WTC11 (cell line): ENCODE results near the gene TBC1D17. TPM values are rescaled to one million over a fixed set of nuclear protein-coding genes. Genes with fewer than 3 reads are reported as not detected.
A peak's percentile ranks its signal among the peaks of the same experiment; 100 is the strongest.

Experiments used
- ATAC-seq: fragments of 200-7000 bp; cut with Tn5 transposase; 2 replicates; pipeline ENCODE4 v1.10.0; 2021; ENCODE audit warnings: mild to moderate bottlenecking, moderate library complexity
- CTCF ChIA-PET: fragments of 300-600 bp; sonication (Branson Sonifier 250); formaldehyde crosslinking; loops from one replicate; lab custom pipeline; 2021; ENCODE audit warnings: antibody characterized with exemption; lab: Charles Lee
- POLR2A ChIA-PET: fragments of 350-600 bp; sonication (Branson Sonifier 250); formaldehyde crosslinking; loops from one replicate; lab custom pipeline; 2021; ENCODE audit warnings: antibody characterized with exemption; lab: Charles Lee
- DNase-seq: peaks from one replicate; pipeline ENCODE4 v3.0.0; 2021; ENCODE audit warnings: low spot score
- H3K27ac Mint-ChIP-seq: 2 replicates; pipeline ENCODE4 v1.8.0; 2021; ENCODE audit warnings: mixed read lengths
- H3K27me3 Mint-ChIP-seq: 2 replicates; pipeline ENCODE4 v1.8.0; 2021; ENCODE audit warnings: low read depth, mild to moderate bottlenecking, moderate library complexity, mixed read lengths
- H3K36me3 Mint-ChIP-seq: 2 replicates; pipeline ENCODE4 v1.8.0; 2021; ENCODE audit warnings: mixed read lengths
- H3K4me1 Mint-ChIP-seq: 2 replicates; pipeline ENCODE4 v1.8.0; 2022; ENCODE audit warnings: mixed read lengths
- H3K4me3 Mint-ChIP-seq: 2 replicates; pipeline ENCODE4 v1.8.0; 2021; ENCODE audit warnings: mild to moderate bottlenecking, moderate library complexity, mixed read lengths
- H3K9me3 Mint-ChIP-seq: 2 replicates; pipeline ENCODE4 v1.8.0; 2021; ENCODE audit warnings: mixed read lengths
- CBFB ChIP-seq: sonication (generic); formaldehyde crosslinking; IDR thresholded peaks from 2 replicates; pipeline ENCODE4 v1.8.1; 2022; ENCODE audit warnings: mild to moderate bottlenecking, low read depth, missing genetic modification reagents
- CREB1 ChIP-seq: sonication (generic); formaldehyde crosslinking; IDR thresholded peaks from 2 replicates; pipeline ENCODE4 v1.8.0; 2023; ENCODE audit warnings: mild to moderate bottlenecking, missing genetic modification reagents
- E2F5 ChIP-seq: sonication (generic); formaldehyde crosslinking; IDR thresholded peaks from 2 replicates; pipeline ENCODE4 v1.8.1; 2022; ENCODE audit warnings: mild to moderate bottlenecking, moderate library complexity, missing genetic modification reagents
- EMX1 ChIP-seq: fragments of 250-450 bp; sonication (Bioruptor Pico); IDR thresholded peaks from 2 replicates; pipeline ENCODE4 v1.8.0; 2021; ENCODE audit warnings: mild to moderate bottlenecking
- ESRRA ChIP-seq: sonication (generic); formaldehyde crosslinking; IDR thresholded peaks from 2 replicates; pipeline ENCODE4 v1.8.1; 2022; ENCODE audit warnings: mild to moderate bottlenecking, missing genetic modification reagents, borderline replicate concordance
- FOXP4 ChIP-seq: sonication (generic); formaldehyde crosslinking; IDR thresholded peaks from 2 replicates; pipeline ENCODE4 v1.8.0; 2022; ENCODE audit warnings: mild to moderate bottlenecking, missing genetic modification reagents
- GTF2I ChIP-seq: fragments of 250-450 bp; sonication (Bioruptor Pico); conservative IDR thresholded peaks from 2 replicates; pipeline ENCODE4 v1.4.0; 2021; ENCODE audit warnings: mild to moderate bottlenecking
- JAZF1 ChIP-seq: fragments of 250-450 bp; sonication (Bioruptor Pico); IDR thresholded peaks from 2 replicates; pipeline ENCODE4 v1.9.0; 2021; ENCODE audit warnings: moderate library complexity, mild to moderate bottlenecking, inconsistent platforms
- JUN ChIP-seq: sonication (generic); formaldehyde crosslinking; IDR thresholded peaks from 2 replicates; pipeline ENCODE4 v1.8.0; 2023; ENCODE audit warnings: mild to moderate bottlenecking, missing genetic modification reagents
- MXD4 ChIP-seq: fragments of 250-450 bp; sonication (Bioruptor Pico); IDR thresholded peaks from 2 replicates; pipeline ENCODE4 v1.8.0; 2021; ENCODE audit warnings: mild to moderate bottlenecking, moderate library complexity, borderline replicate concordance
- NFATC4 ChIP-seq: fragments of 250-450 bp; sonication (Bioruptor Pico); IDR thresholded peaks from 2 replicates; pipeline ENCODE4 v1.9.0; 2021; ENCODE audit warnings: mild to moderate bottlenecking
- NFYB ChIP-seq: sonication (generic); formaldehyde crosslinking; conservative IDR thresholded peaks from 2 replicates; pipeline ENCODE4 v1.8.0; 2022; ENCODE audit warnings: low read depth, missing genetic modification reagents
- PRRX2 ChIP-seq: fragments of 250-450 bp; sonication (Bioruptor Pico); IDR thresholded peaks from 2 replicates; pipeline ENCODE4 v1.8.0; 2021; ENCODE audit warnings: mild to moderate bottlenecking
- TP53 ChIP-seq: sonication (generic); formaldehyde crosslinking; IDR thresholded peaks from 2 replicates; pipeline ENCODE4 v1.8.1; 2023; ENCODE audit warnings: mild to moderate bottlenecking, missing genetic modification reagents
- USF2 ChIP-seq: sonication (generic); formaldehyde crosslinking; IDR thresholded peaks from 2 replicates; pipeline ENCODE4 v1.8.1; 2023; ENCODE audit warnings: mild to moderate bottlenecking, missing genetic modification reagents, moderate library complexity
- ZBTB43 ChIP-seq: sonication (generic); formaldehyde crosslinking; IDR thresholded peaks from 2 replicates; pipeline ENCODE4 v1.8.1; 2023; ENCODE audit warnings: mild to moderate bottlenecking, missing genetic modification reagents
- ZMAT4 ChIP-seq: fragments of 250-450 bp; sonication (Bioruptor Pico); IDR thresholded peaks from 2 replicates; pipeline ENCODE4 v1.9.0; 2021; ENCODE audit warnings: mild to moderate bottlenecking
- ZNF219 ChIP-seq: sonication (generic); formaldehyde crosslinking; IDR thresholded peaks from 2 replicates; pipeline ENCODE4 v1.8.0; 2023; ENCODE audit warnings: missing genetic modification reagents, mild to moderate bottlenecking, borderline replicate concordance
- ZNF317 ChIP-seq: sonication (generic); formaldehyde crosslinking; IDR thresholded peaks from 2 replicates; pipeline ENCODE4 v1.8.1; 2023; ENCODE audit warnings: low read depth, mild to moderate bottlenecking, moderate library complexity, missing genetic modification reagents, borderline replicate concordance
- ZNF416 ChIP-seq: fragments of 250-450 bp; sonication (Bioruptor Pico); IDR thresholded peaks from 2 replicates; pipeline ENCODE4 v1.9.0; 2021; ENCODE audit warnings: mild to moderate bottlenecking, inconsistent platforms
- ZSCAN18 ChIP-seq: fragments of 250-450 bp; sonication (Bioruptor Pico); IDR thresholded peaks from 2 replicates; pipeline ENCODE4 v2.1.2; 2022; ENCODE audit warnings: mild to moderate bottlenecking, moderate library complexity
- total RNA-seq: library from RNA; stranded (reverse); gene quantifications from 3 replicates; pipeline ENCODE4 v1.2.3, GENCODE V29; 2021

Gene TBC1D17
- total RNA-seq, 1 experiment from 2014 or later: 52.8 TPM

- ChIA-PET CTCF (interaction anchor here (0.6 to 1.8 kb wide), 3 partner anchors 11 to 460 kb away, joined by 3 to 5 read pairs (median 5); no protein-coding TSS in a partner anchor), POLR2A (no interaction called here)
- Mint-ChIP-seq H3K9me3 (no peaks in the 10 kb centered on the region), H3K4me3 (no peak overlapping the region)
- no peak for TF ChIP-seq USF2 (CRISPR knock-in tag)
- no peak for TF ChIP-seq ESRRA (CRISPR knock-in tag)
- 0 out of 2 replicates have a peak, but pooled peaks have one; percentile 20 for TF ChIP-seq PRRX2 (CRISPR knock-in tag)
- TF ChIP-seq CBFB (CRISPR knock-in tag): no peak
- TF ChIP-seq ZBTB43 (CRISPR knock-in tag): no peak
- no peak for TF ChIP-seq ZNF317 (CRISPR knock-in tag)
- TF ChIP-seq, all 79 proteins: peak for 1
- DNase-seq: no peak
- no peak for ATAC-seq
- peaks cover 3% of the 10 kb centered on the region; the same call in 1 of the 2 replicates for H3K27me3 Mint-ChIP-seq
- peaks cover 28% of the 10 kb centered on the region for H3K36me3 Mint-ChIP-seq
- H3K4me1 Mint-ChIP-seq: peaks cover 18% of the 10 kb centered on the region
- no peak overlapping the region for H3K27ac Mint-ChIP-seq
Measured at GRCh38 chr19:49854378-49855263, 22.9 kb upstream of the TBC1D17 start.

GRCh38 chr19:49855277-49855675, 22.2 kb upstream of the TBC1D17 start:
- POLR2A ChIA-PET: no interaction called here
- Mint-ChIP-seq H3K9me3 (no peaks in the 10 kb centered on the region), H3K27ac (peak overlapping the region; percentile 57; the same call in 1 of the 2 replicates), H3K4me3 (no peak overlapping the region), H3K27me3 (peaks cover 3% of the 10 kb centered on the region; the same call in 1 of the 2 replicates), H3K36me3 (peaks cover 23% of the 10 kb centered on the region), H3K4me1 (peaks cover 15% of the 10 kb centered on the region)
- ATAC-seq (no peak), DNase-seq (no peak)
- TF ChIP-seq NFYB (CRISPR knock-in tag): no peak
- TF ChIP-seq FOXP4 (CRISPR knock-in tag): no peak
- CTCF ChIA-PET: no interaction called here

- Mint-ChIP-seq H3K4me3 (no peak overlapping the region), H3K27me3 (peaks cover 3% of the 10 kb centered on the region; the same call in 1 of the 2 replicates), H3K36me3 (peaks cover 25% of the 10 kb centered on the region), H3K4me1 (peaks cover 19% of the 10 kb centered on the region), H3K27ac (peak overlapping the region; percentile 57; the same call in 1 of the 2 replicates), H3K9me3 (no peaks in the 10 kb centered on the region)
- POLR2A ChIA-PET: no interaction called here
- ATAC-seq: no peak
- CTCF ChIA-PET: no interaction called here
- DNase-seq: no peak
- no peak for TF ChIP-seq ZMAT4 (CRISPR knock-in tag)
- no peak for TF ChIP-seq NFATC4 (CRISPR knock-in tag)
- no peak for TF ChIP-seq MXD4 (CRISPR knock-in tag)
- no peak for TF ChIP-seq ESRRA (CRISPR knock-in tag)
- no peak for TF ChIP-seq CREB1 (CRISPR knock-in tag)
- no peak for TF ChIP-seq ZNF219 (CRISPR knock-in tag)
- TF ChIP-seq E2F5 (CRISPR knock-in tag): no peak
- no peak for TF ChIP-seq JUN (CRISPR knock-in tag)
- TF ChIP-seq EMX1 (CRISPR knock-in tag): no peak; the same call in 1 of the 2 replicates
- TF ChIP-seq JAZF1 (CRISPR knock-in tag): no peak
- no peak for TF ChIP-seq ZBTB43 (CRISPR knock-in tag)
- no peak for TF ChIP-seq GTF2I (CRISPR knock-in tag)
- no peak for TF ChIP-seq TP53 (CRISPR knock-in tag)
- no peak for TF ChIP-seq ZNF416 (CRISPR knock-in tag)
- no peak for TF ChIP-seq ZSCAN18
Measured at GRCh38 chr19:49855676-49856573, 21.6 kb upstream of the TBC1D17 start.
